ENCODE data around the gene FRMD4A. TPM values are rescaled to one million over a fixed set of nuclear protein-coding genes. Genes with fewer than 3 reads are reported as not detected.

The FRMD4A gene
- total and polyA plus RNA-seq, 12 donors: 9.1 to 29.6 (median 14.6) TPM

- Histone ChIP-seq H3K27ac (no peak overlapping the region), H3K36me3 (replicated peaks in 1 of 2) (no peaks in the 10 kb centered on the region), H3K4me1 (replicated peaks in 1 of 2) (no peaks in the 10 kb centered on the region), H3K27me3 (no peaks in the 10 kb centered on the region), H3K4me3 (no peak overlapping the region), H3K9me3 (replicated peaks in 1 of 3) (no peaks in the 10 kb centered on the region)
- DNase-seq: no peak
- WGBS, 4 donors: 50 to 76% (median 66%) methylated on average over 1 of the region's 1 CpG
- TF ChIP-seq POLR2A (IDR thresholded peaks at IDR 0.05): no peak
- TF ChIP-seq, protein P1, sequence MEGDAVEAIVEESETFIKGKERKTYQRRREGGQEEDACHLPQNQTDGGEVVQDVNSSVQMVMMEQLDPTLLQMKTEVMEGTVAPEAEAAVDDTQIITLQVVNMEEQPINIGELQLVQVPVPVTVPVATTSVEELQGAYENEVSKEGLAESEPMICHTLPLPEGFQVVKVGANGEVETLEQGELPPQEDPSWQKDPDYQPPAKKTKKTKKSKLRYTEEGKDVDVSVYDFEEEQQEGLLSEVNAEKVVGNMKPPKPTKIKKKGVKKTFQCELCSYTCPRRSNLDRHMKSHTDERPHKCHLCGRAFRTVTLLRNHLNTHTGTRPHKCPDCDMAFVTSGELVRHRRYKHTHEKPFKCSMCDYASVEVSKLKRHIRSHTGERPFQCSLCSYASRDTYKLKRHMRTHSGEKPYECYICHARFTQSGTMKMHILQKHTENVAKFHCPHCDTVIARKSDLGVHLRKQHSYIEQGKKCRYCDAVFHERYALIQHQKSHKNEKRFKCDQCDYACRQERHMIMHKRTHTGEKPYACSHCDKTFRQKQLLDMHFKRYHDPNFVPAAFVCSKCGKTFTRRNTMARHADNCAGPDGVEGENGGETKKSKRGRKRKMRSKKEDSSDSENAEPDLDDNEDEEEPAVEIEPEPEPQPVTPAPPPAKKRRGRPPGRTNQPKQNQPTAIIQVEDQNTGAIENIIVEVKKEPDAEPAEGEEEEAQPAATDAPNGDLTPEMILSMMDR (IDR thresholded peaks at IDR 0.05): no peak
- intact Hi-C loops (cut with DNase I): no loop called here
These were observed 179.2 kb downstream of the FRMD4A start for GRCh38 chr10:14151571-14151970.

- no peak overlapping the region for H3K27ac ChIP-seq
- 70 to 78% (median 75%) methylated on average over 4 of the region's 4 CpGs for WGBS, 4 donors
- no peaks in the 10 kb centered on the region for H3K9me3 ChIP-seq (replicated peaks in 1 of 3)
- H3K4me1 ChIP-seq (replicated peaks in 1 of 2): no peaks in the 10 kb centered on the region
- TF ChIP-seq, protein P1 (IDR thresholded peaks at IDR 0.05): no peak
- no peak for TF ChIP-seq POLR2A (IDR thresholded peaks at IDR 0.05)
- no peak for DNase-seq
- no peaks in the 10 kb centered on the region for H3K27me3 ChIP-seq
- H3K4me3 ChIP-seq: no peak overlapping the region
- no peaks in the 10 kb centered on the region for H3K36me3 ChIP-seq (replicated peaks in 1 of 2)
- intact Hi-C loops (cut with DNase I): no loop called here
These were observed 180.2 kb downstream of the FRMD4A start for GRCh38 chr10:14150526-14150925.

DNA sequence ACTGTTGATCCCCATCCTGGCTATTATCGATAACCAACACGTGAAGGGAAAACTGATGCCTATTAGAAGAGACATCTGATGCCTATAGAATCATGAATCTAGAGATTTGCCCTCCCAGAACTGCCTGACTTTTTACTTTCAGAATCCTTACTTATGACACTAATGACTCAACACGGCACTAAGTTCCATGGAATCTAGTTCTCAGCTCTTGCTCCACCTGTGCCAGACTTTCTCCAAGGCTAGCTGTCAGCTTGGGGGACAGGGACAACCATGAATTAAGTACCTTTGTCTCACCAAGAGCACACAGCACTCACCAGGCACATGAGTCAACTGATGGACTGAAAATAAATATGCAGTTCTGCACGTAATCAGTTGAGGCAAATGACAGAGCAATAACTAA, 184.2 kb downstream of the FRMD4A start:
- intact Hi-C loops (cut with DNase I): no loop called here
- no peak overlapping the region for H3K27ac ChIP-seq
- no peaks in the 10 kb centered on the region for H3K9me3 ChIP-seq (replicated peaks in 1 of 3)
- TF ChIP-seq POLR2A (IDR thresholded peaks at IDR 0.05): no peak
- TF ChIP-seq, protein P1 (IDR thresholded peaks at IDR 0.05): no peak
- no peaks in the 10 kb centered on the region for H3K36me3 ChIP-seq (replicated peaks in 1 of 2)
- no peaks in the 10 kb centered on the region for H3K27me3 ChIP-seq
- no peak for DNase-seq
- H3K4me1 ChIP-seq (replicated peaks in 1 of 2): no peaks in the 10 kb centered on the region
- H3K4me3 ChIP-seq: no peak overlapping the region
- 62 to 82% (median 74%) methylated on average over 4 of the region's 4 CpGs for WGBS, 4 donors

GRCh38 chr10:14146025-14146424, 184.7 kb downstream of the FRMD4A start:
- Histone ChIP-seq H3K27me3 (no peaks in the 10 kb centered on the region), H3K9me3 (replicated peaks in 1 of 3) (no peaks in the 10 kb centered on the region), H3K36me3 (replicated peaks in 1 of 2) (no peaks in the 10 kb centered on the region), H3K4me3 (no peak overlapping the region), H3K27ac (no peak overlapping the region), H3K4me1 (replicated peaks in 1 of 2) (no peaks in the 10 kb centered on the region)
- intact Hi-C loops (cut with DNase I): no loop called here
- TF ChIP-seq POLR2A (IDR thresholded peaks at IDR 0.05): no peak
- TF ChIP-seq, protein P1 (IDR thresholded peaks at IDR 0.05): no peak
- DNase-seq: no peak
- 69 to 76% (median 70%) methylated on average over 3 of the region's 3 CpGs for WGBS, 4 donors
